Skin of body (tissue), 1 donor: ENCODE results near the gene TSC22D3. TPM values are rescaled to one million over a fixed set of nuclear protein-coding genes. Genes with fewer than 3 reads are reported as not detected.

Experiments
- total RNA-seq: library from RNA; depleted of rRNA; stranded (reverse); fragments of >200 nt; gene quantifications from one replicate; pipeline ENCODE4 v1.2.3, GENCODE V29; 2014

TSC22D3 gene
- total RNA-seq, 1 donor from 2014 or later = 51.0 TPM

Other genes with a start within 250 kb of the TSC22D3 start
- 14.3 TPM for gene PRPS1, start 147.3 kb downstream of the TSC22D3 start, total RNA-seq
- not detected for gene NCBP2L, start 1.9 kb upstream of the TSC22D3 start, total RNA-seq
- 18.1 TPM for gene MID2, start 50.1 kb upstream of the TSC22D3 start, total RNA-seq
- not detected for gene TEX13B, start 206.6 kb upstream of the TSC22D3 start, total RNA-seq